HCT116 (cell line): ENCODE results near the gene GOLGA3. TPM values are rescaled to one million over a fixed set of nuclear protein-coding genes. Genes with fewer than 3 reads are reported as not detected.

Experiments used
- ATAC-seq: fragments of 200-7000 bp; cut with Tn5 transposase; 2 replicates; pipeline ENCODE4 v1.9.1; 2020; ENCODE audit warnings: mild to moderate bottlenecking, moderate library complexity
- BruUV-seq: library from RNA; stranded (reverse); fragments of 400-500 nt; replicated peaks from 2 replicates; lab custom pipeline; 2021; lab: Mats Ljungman, UMichigan
- CTCF ChIA-PET: fragments of 300-600 bp; sonication (Branson Sonifier 250); formaldehyde crosslinking; loops from one replicate; lab custom pipeline; 2021; ENCODE audit warnings: antibody characterized with exemption; lab: Charles Lee
- POLR2A ChIA-PET: fragments of 300-600, 350-600 bp; sonication (Branson Sonifier 250); formaldehyde crosslinking; loops from one replicate; lab custom pipeline; 2021; ENCODE audit warnings: antibody characterized with exemption; lab: Charles Lee
- RAD21 ChIA-PET, 2 experiments: fragments of 300-600 bp; sonication (Branson Sonifier 250); formaldehyde crosslinking; loops; one replicate each; lab custom pipeline; 2023; ENCODE audit warnings: low total read pairs in 2 of 2; ENCODE audit not compliant: uncharacterized antibody in 2 of 2, unreplicated experiment in 2 of 2, low non-redundant PET in 1 of 2; lab: Charles Lee
- DNase-seq: peaks from one replicate; pipeline ENCODE4 v3.0.0-alpha.2; 2010; ENCODE audit warnings: low read depth, low spot score
- H2AFZ ChIP-seq: fragments of 200-600 bp; shearing (Covaris generic), sonication (generic); 2 replicates; pipeline ENCODE4 v1.6.1; 2017; ENCODE audit warnings: low read depth, mixed run types, mixed read lengths, antibody characterized with exemption, low read length; ENCODE audit not compliant: poor library complexity, severe bottlenecking
- H3K27ac ChIP-seq: 2 replicates; pipeline ENCODE4 v1.5.1; 2012; ENCODE audit warnings: low read depth, low read length
- H3K27me3 ChIP-seq: fragments of 200-600 bp; sonication (generic); 2 replicates; pipeline ENCODE4 v1.6.1; 2016; ENCODE audit warnings: mixed run types, low read length, mixed read lengths; ENCODE audit not compliant: insufficient read depth
- H3K36me3 ChIP-seq, 2 experiments: fragments of 200-500 bp in 1 of 2; fragments of 200-600 bp in 1 of 2; sonication (Bioruptor generic) in 1 of 2; sonication (generic) in 1 of 2; 2 replicates each; pipeline versions ENCODE4 v1.5.1 to v1.6.1; 2014 to 2016; ENCODE audit warnings: low read length in 2 of 2, inconsistent platforms in 1 of 2, mixed read lengths in 1 of 2, mixed run types in 1 of 2; ENCODE audit not compliant: insufficient read depth in 2 of 2, control insufficient read depth in 1 of 2
- H3K4me1 ChIP-seq, 2 experiments: fragments of 200-600 bp in 1 of 2; sonication (generic) in 1 of 2; 2 replicates each; pipeline versions ENCODE4 v1.5.1 to v1.6.1; 2012 to 2017; ENCODE audit warnings: low read length in 2 of 2, inconsistent platforms in 1 of 2, mild to moderate bottlenecking in 1 of 2, mixed read lengths in 1 of 2, mixed run types in 1 of 2, moderate library complexity in 1 of 2; ENCODE audit not compliant: insufficient read depth in 2 of 2, control insufficient read depth in 1 of 2
- H3K4me2 ChIP-seq: fragments of 200-600 bp; sonication (generic); 2 replicates; pipeline ENCODE4 v1.6.1; 2017; ENCODE audit warnings: mixed run types, low read length, mixed read lengths
- H3K4me3 ChIP-seq, 2 experiments: fragments of 200-600 bp in 1 of 2; sonication (generic) in 1 of 2; replicated peaks in 1 of 2; 2 replicates each; pipeline ENCODE4 v1.5.1; 2011 to 2016; ENCODE audit warnings: low read length in 2 of 2, control low read depth in 1 of 2, low read depth in 1 of 2, mild to moderate bottlenecking in 1 of 2, mixed read lengths in 1 of 2, mixed run types in 1 of 2
- H3K79me2 ChIP-seq: fragments of 200-600 bp; sonication (generic); 2 replicates; pipeline ENCODE4 v1.6.1; 2017; ENCODE audit warnings: mild to moderate bottlenecking, mixed run types, low read length, moderate library complexity, mixed read lengths; ENCODE audit not compliant: insufficient read depth
- H3K9ac ChIP-seq: fragments of 200-600 bp; sonication (generic); 2 replicates; pipeline ENCODE4 v1.6.1; 2016; ENCODE audit warnings: low read length, mixed read lengths
- H3K9me2 ChIP-seq: fragments of 200-600 bp; sonication (generic), shearing (Covaris generic); 2 replicates; pipeline ENCODE4 v1.6.1; 2017; ENCODE audit warnings: mixed run types, mild to moderate bottlenecking, moderate library complexity; ENCODE audit not compliant: insufficient read depth
- H3K9me3 ChIP-seq, 2 experiments: fragments of 200-500 bp in 1 of 2; fragments of 200-600 bp in 1 of 2; sonication (Bioruptor generic) in 1 of 2; sonication (generic) in 1 of 2; 2 replicates each; pipeline ENCODE4 v1.6.1; 2014 to 2017; ENCODE audit warnings: low read length in 2 of 2, mixed read lengths in 2 of 2, inconsistent platforms in 1 of 2, low read depth in 1 of 2, mild to moderate bottlenecking in 1 of 2, mixed run types in 1 of 2, moderate library complexity in 1 of 2; ENCODE audit not compliant: control insufficient read depth in 1 of 2, insufficient read depth in 1 of 2
- H4K20me1 ChIP-seq: fragments of 200-600 bp; sonication (generic), shearing (Covaris generic); 2 replicates; pipeline ENCODE4 v1.6.1; 2017; ENCODE audit warnings: mixed run types, mild to moderate bottlenecking, moderate library complexity; ENCODE audit not compliant: insufficient read depth
- CBX3 ChIP-seq: IDR thresholded peaks from 2 replicates; pipeline ENCODE4 v1.6.1; 2012; ENCODE audit warnings: low read depth
- CEBPB ChIP-seq: IDR thresholded peaks from 2 replicates; pipeline ENCODE4 v1.6.1; 2012; ENCODE audit warnings: low read depth
- EZH2 ChIP-seq: fragments of 200-600 bp; sonication (generic); IDR thresholded peaks from 2 replicates; pipeline ENCODE4 v1.6.1; 2017; ENCODE audit warnings: antibody characterized with exemption, mixed run types
- EZH2phosphoT487 ChIP-seq: fragments of 200-600 bp; IDR thresholded peaks from 2 replicates; pipeline ENCODE4 v1.6.1; 2018; ENCODE audit warnings: antibody characterized with exemption, borderline replicate concordance
- FOSL1 ChIP-seq: IDR thresholded peaks from 2 replicates; pipeline ENCODE4 v1.6.1; 2012; ENCODE audit warnings: low read depth
- JUND ChIP-seq: IDR thresholded peaks from 2 replicates; pipeline ENCODE4 v1.6.1; 2012
- MAX ChIP-seq: IDR thresholded peaks from 2 replicates; pipeline ENCODE4 v1.6.1; 2012
- RAD21 ChIP-seq: IDR thresholded peaks from 2 replicates; pipeline ENCODE4 v1.6.1; 2012; ENCODE audit warnings: low read depth, mild to moderate bottlenecking
- REST ChIP-seq: IDR thresholded peaks from 2 replicates; pipeline ENCODE4 v1.6.1; 2012; ENCODE audit warnings: low read depth
- SP1 ChIP-seq: IDR thresholded peaks from 2 replicates; pipeline ENCODE4 v1.6.1; 2012; ENCODE audit warnings: low read depth
- TCF7L2 ChIP-seq: IDR thresholded peaks from 2 replicates; pipeline ENCODE4 v1.7.0; 2011; ENCODE audit warnings: borderline replicate concordance, inconsistent platforms; ENCODE audit not compliant: insufficient read depth, insufficient read length; ENCODE audit errors: extremely low read depth
- ZBTB33 ChIP-seq: IDR thresholded peaks from 2 replicates; pipeline ENCODE4 v1.6.1; 2011; ENCODE audit warnings: mild to moderate bottlenecking, low read length, moderate library complexity; ENCODE audit not compliant: insufficient replicate concordance; ENCODE audit errors: extremely low read depth
- ZFX ChIP-seq: fragments of 450-650 bp; IDR thresholded peaks from 2 replicates; pipeline ENCODE4 v1.6.1; 2017
- ZNF274 ChIP-seq: fragments of 200-500 bp; sonication (Bioruptor generic); IDR thresholded peaks from 2 replicates; pipeline ENCODE4 v1.6.1; 2014; ENCODE audit warnings: mild to moderate bottlenecking, low read depth, low read length, inconsistent platforms
- intact Hi-C: fragments of 100-400 bp; cut with micrococcal nuclease; formaldehyde crosslinking; loops from 2 replicates; pipeline ENCODE4 v1.10.0; 2022
- total RNA-seq: library from RNA; stranded (reverse); gene quantifications from one replicate; pipeline ENCODE4 v1.2.1, GENCODE V29; 2021; ENCODE audit not compliant: unreplicated experiment

Gene GOLGA3
- total RNA-seq, 1 experiment from 2014 or later, result 35.1 TPM

GRCh38 chr12:132783917-132784531 is 44.6 kb downstream of the GOLGA3 start:
- DNase-seq (no peak), ATAC-seq (no peak)
- ChIA-PET CTCF (no interaction called here), POLR2A (no interaction called here), RAD21 (no interaction called here)
- H4K20me1 ChIP-seq, result no peaks in the 10 kb centered on the region
- H3K9me2 ChIP-seq, result no peaks in the 10 kb centered on the region
- H3K27ac ChIP-seq, result no peak overlapping the region
- no peak overlapping the region for H3K4me3 ChIP-seq
- H3K36me3 ChIP-seq, result peaks cover 7 to 16% of the 10 kb centered on the region in 2 experiments; a peak in 3 of 4 replicates
- H3K4me2 ChIP-seq, result no peak overlapping the region
- no peaks in the 10 kb centered on the region for H3K79me2 ChIP-seq
- intact Hi-C loops, result no loop called here
- H3K27me3 ChIP-seq, result no peaks in the 10 kb centered on the region
- no TSS peak for BruUV-seq
- H3K9me3 ChIP-seq, result no peaks in the 10 kb centered on the region
- H3K4me1 ChIP-seq, result no peaks in the 10 kb centered on the region
- TF ChIP-seq REST (no peak), EZH2 (no peak), ZFX (no peak), CBX3 (no peak), CEBPB (no peak), EZH2phosphoT487 (no peak), TCF7L2 (no peak), ZNF274 (no peak), JUND (no peak), ZBTB33 (no peak), MAX (no peak), RAD21 (no peak), FOSL1 (no peak), SP1 (no peak)
- H3K9ac ChIP-seq, result no peak overlapping the region
- no peak overlapping the region for H2AFZ ChIP-seq
